ENCODE results near the gene TBC1D21. TPM values are rescaled to one million over a fixed set of nuclear protein-coding genes. Genes with fewer than 3 reads are reported as not detected.
A peak's percentile ranks its signal among the peaks of the same experiment; 100 is the strongest.

The TBC1D21 gene
- total and polyA plus RNA-seq, 12 donors: not detected

GRCh38 chr15:73930790-73931281, 57.5 kb downstream of the TBC1D21 start:
- intact Hi-C loops (cut with DNase I): no loop called here
- Histone ChIP-seq H3K4me1 (peaks cover 8 to 88% (median 47%) of the 10 kb centered on the region in 9 donors), H3K9me3 (no peaks in the 10 kb centered on the region), H3K4me3 (no peak overlapping the region), H3K27ac (peak overlapping the region in 8 of 10 donors; percentile 3 to 95 (median 64)), H3K27me3 (peaks cover 0 to 33% (median 3%) of the 10 kb centered on the region in 7 donors), H3K36me3 (no peaks in the 10 kb centered on the region)
- peak in 1 of 2 donors; percentile 57 for DNase-seq
- TF ChIP-seq CTCF (IDR thresholded peaks at IDR 0.05): no peak
- WGBS, 2 donors: 77 to 78% methylated on average over 7 of the region's 7 CpGs
- ATAC-seq: peak in 3 of 8 donors; percentile 6 to 13 (median 8)

- H3K9me3 ChIP-seq: no peaks in the 10 kb centered on the region
- ATAC-seq (no peak), DNase-seq (no peak)
- H3K4me1 ChIP-seq: peaks cover 6 to 88% (median 46%) of the 10 kb centered on the region in 9 donors
- no peak overlapping the region for H3K4me3 ChIP-seq
- H3K36me3 ChIP-seq: no peaks in the 10 kb centered on the region
- peaks cover 0 to 28% (median 3%) of the 10 kb centered on the region in 7 donors for H3K27me3 ChIP-seq
- 53 to 71% methylated on average over 2 of the region's 2 CpGs for WGBS, 2 donors
- TF ChIP-seq CTCF (IDR thresholded peaks at IDR 0.05): no peak
- intact Hi-C loops (cut with DNase I): no loop called here
- peak overlapping the region in 6 of 10 donors; percentile 3 to 95 (median 71) for H3K27ac ChIP-seq
Measured at GRCh38 chr15:73931441-73931840, 58.1 kb downstream of the TBC1D21 start.

- 57 to 61% methylated on average over 6 of the region's 6 CpGs for WGBS, 2 donors
- DNase-seq: no peak
- Histone ChIP-seq H3K27ac (peak overlapping the region in 4 of 10 donors; percentile 5 to 95 (median 46)), H3K9me3 (no peaks in the 10 kb centered on the region), H3K27me3 (peaks cover 0 to 16% (median 3%) of the 10 kb centered on the region in 7 donors), H3K4me1 (peaks cover 6 to 93% (median 50%) of the 10 kb centered on the region in 9 donors), H3K4me3 (no peak overlapping the region), H3K36me3 (no peaks in the 10 kb centered on the region)
- intact Hi-C loops (cut with DNase I): no loop called here
- ATAC-seq: no peak
- no peak for TF ChIP-seq CTCF (IDR thresholded peaks at IDR 0.05)
Measured at GRCh38 chr15:73932381-73933191, 59.2 kb downstream of the TBC1D21 start.

- H3K4me1 ChIP-seq: peaks cover 6 to 85% (median 38%) of the 10 kb centered on the region in 9 donors
Measured at GRCh38 chr15:73934281-73934680, 60.9 kb downstream of the TBC1D21 start.

More at GRCh38 chr15:73934281-73934680, 60.9 kb downstream of the TBC1D21 start:
- ATAC-seq (no peak), DNase-seq (no peak)
- no peak for TF ChIP-seq CTCF (IDR thresholded peaks at IDR 0.05)
- H3K36me3 ChIP-seq: no peaks in the 10 kb centered on the region
- no peak overlapping the region for H3K4me3 ChIP-seq
- intact Hi-C loops (cut with DNase I): no loop called here
- WGBS, 2 donors: 72 to 76% methylated on average over 7 of the region's 7 CpGs
- peaks cover 0 to 3% (median under 1%) of the 10 kb centered on the region in 7 donors for H3K27me3 ChIP-seq
- peak overlapping the region in 2 of 10 donors; percentile 41 to 95 for H3K27ac ChIP-seq
- no peaks in the 10 kb centered on the region for H3K9me3 ChIP-seq

Data from heart right ventricle (tissue), 16 donors.